ENCODE data around the gene ATXN7L3B.
A peak's percentile ranks its signal among the peaks of the same experiment; 100 is the strongest.

Gene ATXN7L3B, protein sequence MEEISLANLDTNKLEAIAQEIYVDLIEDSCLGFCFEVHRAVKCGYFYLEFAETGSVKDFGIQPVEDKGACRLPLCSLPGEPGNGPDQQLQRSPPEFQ

GRCh38 chr12:74537707-74538385 is at the start of gene ATXN7L3B:
Gene ATXN7L3B (plus strand): TSS chr12:74537835. CDS start chr12:74538113, 278 bp downstream.
- H3K4me3 Mint-ChIP-seq: peak within 1 kb of the TSS; percentile 95 to 98 (median 98)
- H3K9me3 Mint-ChIP-seq: peaks cover 2% of the 10 kb centered on the region
- H3K36me3 Mint-ChIP-seq (ENCODE audit: low read depth): peaks cover 53% of the 10 kb centered on the region
- H3K27ac Mint-ChIP-seq: peak within 1 kb of the TSS; percentile 99 to 100 (median 100)
- TF ChIP-seq CTCF (IDR thresholded peaks at IDR 0.05; ENCODE audit: unreplicated experiment in 3 of 3): no peak
- no peaks in the 10 kb centered on the region for H3K27me3 Mint-ChIP-seq (ENCODE audit: low read depth)
- H3K4me1 Mint-ChIP-seq: peaks cover 48% of the 10 kb centered on the region

DNA sequence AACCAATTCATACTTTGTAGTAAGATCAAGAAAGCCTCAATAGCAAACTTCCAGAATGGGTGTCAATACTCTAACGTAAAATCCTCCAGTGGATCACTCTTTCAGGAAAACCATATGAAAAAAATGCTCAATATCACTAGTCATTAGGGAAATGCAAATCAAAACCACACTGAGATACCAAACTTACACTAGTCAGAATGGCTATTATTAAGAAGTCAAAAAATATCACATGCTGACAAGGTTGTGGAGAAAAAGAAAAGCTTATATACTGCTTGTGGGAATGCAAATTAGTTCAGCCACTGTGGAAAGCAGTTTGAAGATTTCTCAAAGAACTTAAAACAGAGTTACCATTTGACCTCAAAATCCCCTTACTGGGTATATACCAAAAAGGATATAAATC is 49.5 kb upstream of the ATXN7L3B start:
- Mint-ChIP-seq H3K36me3 (ENCODE audit: low read depth) (no peaks in the 10 kb centered on the region), H3K4me3 (no peak overlapping the region)

GRCh38 chr12:74489543-74489942 is 48.1 kb upstream of the ATXN7L3B start:
- no peaks in the 10 kb centered on the region for H3K27me3 Mint-ChIP-seq (ENCODE audit: low read depth)
- TF ChIP-seq CTCF (IDR thresholded peaks at IDR 0.05; ENCODE audit: unreplicated experiment in 3 of 3): no peak
- H3K27ac Mint-ChIP-seq: no peak overlapping the region
- H3K36me3 Mint-ChIP-seq (ENCODE audit: low read depth): no peaks in the 10 kb centered on the region
- no peaks in the 10 kb centered on the region for H3K9me3 Mint-ChIP-seq
- no peaks in the 10 kb centered on the region for H3K4me1 Mint-ChIP-seq
- H3K4me3 Mint-ChIP-seq: no peak overlapping the region

More for the DNA sequence above, 49.5 kb upstream of the ATXN7L3B start:
- Mint-ChIP-seq H3K27me3 (ENCODE audit: low read depth) (no peaks in the 10 kb centered on the region), H3K27ac (no peak overlapping the region), H3K9me3 (no peaks in the 10 kb centered on the region), H3K4me1 (no peaks in the 10 kb centered on the region)
- TF ChIP-seq CTCF (IDR thresholded peaks at IDR 0.05; ENCODE audit: unreplicated experiment in 3 of 3): no peak

DNA sequence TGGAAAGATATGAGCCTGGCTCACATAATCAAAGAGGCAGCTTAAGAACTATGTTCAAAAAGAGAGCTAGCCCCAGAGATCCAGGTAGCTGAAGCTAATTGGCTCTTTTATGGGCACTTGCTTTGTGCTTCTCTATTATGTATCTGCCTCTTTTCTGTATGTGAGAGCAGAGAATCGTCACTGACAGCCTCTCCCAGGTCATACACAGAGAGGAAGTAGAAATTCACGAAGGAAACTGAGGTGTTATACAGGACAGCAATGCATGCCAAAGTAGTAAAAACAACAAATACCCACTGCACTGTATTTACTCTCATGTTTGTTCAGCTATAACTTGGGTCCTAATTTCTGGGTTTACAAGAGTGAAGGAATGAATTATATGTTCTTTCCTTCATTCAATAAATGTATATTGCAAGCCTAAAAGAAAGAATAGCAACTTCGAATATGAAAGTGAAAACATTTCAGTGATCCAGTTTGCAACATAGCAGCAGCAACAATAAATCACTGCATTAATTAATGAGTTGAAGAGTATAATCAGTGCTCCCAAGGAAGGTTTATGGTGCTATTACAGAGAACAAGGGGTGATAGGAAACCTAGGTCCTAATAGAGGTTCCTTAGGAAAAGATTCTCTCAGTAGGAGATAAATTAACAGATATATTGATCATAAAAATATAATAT is 47.1 kb upstream of the ATXN7L3B start:
- no peaks in the 10 kb centered on the region for H3K9me3 Mint-ChIP-seq
- no peak overlapping the region for H3K4me3 Mint-ChIP-seq
- H3K27ac Mint-ChIP-seq: no peak overlapping the region
- no peak for TF ChIP-seq CTCF (IDR thresholded peaks at IDR 0.05; ENCODE audit: unreplicated experiment in 3 of 3)
- H3K4me1 Mint-ChIP-seq: no peaks in the 10 kb centered on the region
- no peaks in the 10 kb centered on the region for H3K27me3 Mint-ChIP-seq (ENCODE audit: low read depth)
- H3K36me3 Mint-ChIP-seq (ENCODE audit: low read depth): no peaks in the 10 kb centered on the region

- TF ChIP-seq CTCF (IDR thresholded peaks at IDR 0.05; ENCODE audit: unreplicated experiment in 3 of 3): no peak
- Mint-ChIP-seq H3K4me1 (no peaks in the 10 kb centered on the region), H3K4me3 (no peak overlapping the region), H3K27ac (no peak overlapping the region), H3K27me3 (ENCODE audit: low read depth) (no peaks in the 10 kb centered on the region), H3K9me3 (no peaks in the 10 kb centered on the region), H3K36me3 (ENCODE audit: low read depth) (no peaks in the 10 kb centered on the region)
Measured at GRCh38 chr12:74491374-74491773, 46.3 kb upstream of the ATXN7L3B start.

Data from nephron (organoid).